Fibroblast of the conjunctiva (primary cell): ENCODE measurements around the gene DYNLT1.

ENCODE experiments used
- DNase-seq: peaks from one replicate; pipeline ENCODE4 v3.0.0-alpha.2; 2010; ENCODE audit warnings: low read depth

DYNLT1 gene

GRCh38 chr6:158597565-158597964 lies 47.0 kb downstream of the DYNLT1 start:
- DNase-seq, result no peak

GRCh38 chr6:158596861-158597260 lies 47.7 kb downstream of the DYNLT1 start:
- no peak for DNase-seq

- no peak for DNase-seq
Observed at GRCh38 chr6:158595223-158595622, 49.3 kb downstream of the DYNLT1 start.

GRCh38 chr6:158593670-158594069 lies 50.9 kb downstream of the DYNLT1 start:
- no peak for DNase-seq

GRCh38 chr6:158591810-158592209 lies 52.7 kb downstream of the DYNLT1 start:
- no peak for DNase-seq

- no peak for DNase-seq
Observed at GRCh38 chr6:158591134-158591809, 53.3 kb downstream of the DYNLT1 start.

GRCh38 chr6:158589366-158589765 lies 55.2 kb downstream of the DYNLT1 start:
- DNase-seq, result no peak

GRCh38 chr6:158586652-158587051 lies 57.9 kb downstream of the DYNLT1 start:
- no peak for DNase-seq
